Mesodermal cell (in vitro differentiated cells): Measurements from ENCODE around the gene KCNA5.

ENCODE experiments used
- H3K27ac ChIP-seq: 2 replicates; pipeline ENCODE4 v1.7.0; 2013; ENCODE audit warnings: mild to moderate bottlenecking, low read depth, low read length, moderate library complexity; ENCODE audit not compliant: severe bottlenecking
- H3K36me3 ChIP-seq: 2 replicates; pipeline ENCODE4 v1.7.1; 2013; ENCODE audit warnings: mild to moderate bottlenecking, low read length, moderate library complexity; ENCODE audit not compliant: control insufficient read depth, insufficient read depth
- H3K4me1 ChIP-seq: one replicate; pipeline ENCODE4 v1.7.1; 2013; ENCODE audit warnings: mild to moderate bottlenecking, low read length; ENCODE audit not compliant: insufficient read depth, control insufficient read depth, poor library complexity, severe bottlenecking
- H3K4me3 ChIP-seq: 2 replicates; pipeline ENCODE4 v1.7.0; 2013; ENCODE audit warnings: low read length, control low read depth, mild to moderate bottlenecking; ENCODE audit not compliant: insufficient read depth, poor library complexity, severe bottlenecking; ENCODE audit errors: extremely low read depth
- H3K9me3 ChIP-seq: 2 replicates; pipeline ENCODE4 v1.7.1; 2013; ENCODE audit warnings: mild to moderate bottlenecking, low read length, moderate library complexity; ENCODE audit not compliant: control insufficient read depth
- WGBS, 2 experiments: methylation state at CpG; one replicate each; pipeline ENCODE4 v1.1.5; 2013; ENCODE audit warnings: missing lambda C conversion rate in 2 of 2; ENCODE audit not compliant: insufficient coverage in 2 of 2; 5-methylcytosine and 5-hydroxymethylcytosine counted together

The KCNA5 gene

DNA sequence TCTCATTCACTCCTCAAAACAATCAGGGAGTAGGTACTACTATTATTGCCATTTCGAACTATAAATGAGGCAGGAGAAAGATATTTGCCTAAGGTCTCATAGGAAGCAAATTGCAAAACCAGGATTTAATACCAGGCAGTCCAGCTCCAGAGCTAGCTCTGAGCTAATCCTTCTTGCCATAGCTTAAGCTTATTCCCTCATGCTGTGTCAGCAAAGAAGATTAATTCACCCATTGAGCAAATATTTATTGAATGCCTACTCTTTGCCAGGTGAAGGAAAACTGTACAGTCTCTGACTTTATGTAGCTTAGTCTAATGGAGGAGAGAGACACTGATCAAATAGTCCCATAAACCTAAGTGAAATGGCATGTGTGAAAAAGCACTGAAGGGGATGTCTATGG, 19.5 kb downstream of the KCNA5 start:
- H3K27ac ChIP-seq: no peak overlapping the region
- H3K4me1 ChIP-seq: no peaks in the 10 kb centered on the region
- no peaks in the 10 kb centered on the region for H3K36me3 ChIP-seq
- 60% methylated on average over 1 of the region's 1 CpG; no CpG with 5 or more reads in 1 of the 2 experiments for WGBS, 2 experiments
- H3K9me3 ChIP-seq: no peaks in the 10 kb centered on the region
- H3K4me3 ChIP-seq: no peak overlapping the region

DNA sequence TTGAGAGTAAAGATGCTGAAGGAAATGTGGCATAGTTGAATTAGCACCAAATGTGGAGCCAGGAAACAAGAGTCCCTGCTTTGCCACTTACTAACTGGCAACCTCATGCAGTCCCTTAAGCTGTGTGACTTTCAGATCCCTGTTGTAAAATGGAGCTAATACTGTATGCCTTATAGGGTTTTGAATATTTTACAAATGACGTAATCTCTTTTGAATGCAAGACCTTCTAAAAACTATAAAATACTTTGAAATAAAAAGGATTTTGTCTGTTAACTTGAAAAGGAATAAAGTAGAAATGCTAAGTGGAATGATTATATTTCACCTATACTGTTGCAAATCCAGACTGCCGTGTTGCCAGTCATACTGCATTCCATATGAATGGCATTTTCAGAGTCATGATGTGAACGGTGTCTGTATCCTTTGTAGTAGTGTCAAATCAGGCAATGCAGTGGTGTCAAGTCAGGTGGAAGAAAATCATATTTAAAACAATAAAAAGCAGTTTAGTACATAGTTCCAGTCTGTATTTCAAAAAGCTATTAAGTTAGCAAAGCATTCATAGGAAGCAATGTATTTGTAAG, 21.3 kb downstream of the KCNA5 start:
- H3K27ac ChIP-seq: no peak overlapping the region
- 100% methylated on average over 1 of the region's 3 CpGs; no CpG with 5 or more reads in 1 of the 2 experiments for WGBS, 2 experiments
- no peaks in the 10 kb centered on the region for H3K36me3 ChIP-seq
- H3K4me3 ChIP-seq: no peak overlapping the region
- no peaks in the 10 kb centered on the region for H3K9me3 ChIP-seq
- no peaks in the 10 kb centered on the region for H3K4me1 ChIP-seq

DNA sequence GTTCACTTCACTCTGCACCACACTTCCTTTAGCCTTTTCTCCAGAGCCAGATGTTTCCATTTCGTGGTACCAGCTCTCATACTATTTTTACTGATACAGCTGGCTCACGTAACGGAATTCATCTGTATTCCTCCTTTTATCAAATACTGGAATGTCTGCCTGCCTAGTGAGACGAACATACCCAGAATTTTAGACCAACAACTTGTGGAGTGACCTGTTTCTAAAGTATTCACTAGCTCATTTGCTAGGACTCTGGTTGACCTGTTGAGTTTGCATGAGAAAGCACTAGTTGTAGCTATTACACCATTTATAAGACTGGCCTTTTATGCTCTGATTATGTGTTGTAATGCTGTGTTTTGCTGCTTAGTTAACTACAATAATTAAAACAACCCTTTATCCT, 22.6 kb downstream of the KCNA5 start:
- no peaks in the 10 kb centered on the region for H3K9me3 ChIP-seq
- no peaks in the 10 kb centered on the region for H3K4me1 ChIP-seq
- no peaks in the 10 kb centered on the region for H3K36me3 ChIP-seq
- H3K27ac ChIP-seq: no peak overlapping the region
- WGBS, 2 experiments: 91 to 92% methylated on average over 4 of the region's 4 CpGs
- H3K4me3 ChIP-seq: no peak overlapping the region

DNA sequence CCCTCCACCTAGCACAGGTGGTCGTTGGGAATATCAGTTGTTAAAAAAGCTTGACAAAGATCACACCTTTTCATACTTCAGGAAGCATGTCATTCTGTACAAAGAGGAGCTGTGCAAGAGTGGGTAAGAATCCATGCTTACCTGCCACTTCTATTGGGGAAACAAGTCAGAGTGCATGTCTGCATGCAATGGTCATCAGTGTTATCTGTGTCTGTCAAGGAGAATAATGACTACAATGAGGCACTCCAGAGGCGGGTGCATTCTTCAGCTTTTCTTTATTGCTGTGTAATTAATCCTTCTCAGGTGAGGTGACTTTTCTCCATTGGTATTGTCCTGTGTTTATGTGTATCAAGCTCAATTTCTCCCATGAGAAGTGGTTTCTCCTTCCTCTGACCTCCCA, 24.4 kb downstream of the KCNA5 start:
- Histone ChIP-seq H3K36me3 (no peaks in the 10 kb centered on the region), H3K4me1 (no peaks in the 10 kb centered on the region), H3K4me3 (no peak overlapping the region), H3K9me3 (no peaks in the 10 kb centered on the region), H3K27ac (no peak overlapping the region)
- WGBS, 2 experiments: 80% methylated on average over 1 of the region's 2 CpGs; no CpG with 5 or more reads in 1 of the 2 experiments

DNA sequence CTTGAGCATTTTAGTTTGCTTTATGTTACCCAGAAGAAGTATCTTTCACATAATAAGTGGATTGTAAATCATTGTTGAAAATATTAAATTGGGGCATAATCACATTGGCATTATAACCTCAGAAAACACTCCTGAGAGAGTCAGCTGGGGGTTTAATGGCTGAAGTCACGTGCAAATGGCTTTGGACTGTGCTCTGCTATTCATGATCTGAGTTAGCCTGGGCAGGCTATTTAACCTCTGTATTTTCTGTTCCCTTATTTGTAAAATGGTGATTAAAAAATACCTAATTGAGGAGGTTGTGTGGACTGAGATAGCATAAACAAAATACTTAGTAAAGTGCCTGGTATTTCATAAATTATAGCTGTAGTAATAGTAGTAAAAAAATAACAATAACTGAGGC, 24.9 kb downstream of the KCNA5 start:
- no peaks in the 10 kb centered on the region for H3K4me1 ChIP-seq
- no peaks in the 10 kb centered on the region for H3K9me3 ChIP-seq
- H3K4me3 ChIP-seq: no peak overlapping the region
- no peak overlapping the region for H3K27ac ChIP-seq
- WGBS, 2 experiments: no CpG with 5 or more reads among the region's 1 CpG
- no peaks in the 10 kb centered on the region for H3K36me3 ChIP-seq

DNA sequence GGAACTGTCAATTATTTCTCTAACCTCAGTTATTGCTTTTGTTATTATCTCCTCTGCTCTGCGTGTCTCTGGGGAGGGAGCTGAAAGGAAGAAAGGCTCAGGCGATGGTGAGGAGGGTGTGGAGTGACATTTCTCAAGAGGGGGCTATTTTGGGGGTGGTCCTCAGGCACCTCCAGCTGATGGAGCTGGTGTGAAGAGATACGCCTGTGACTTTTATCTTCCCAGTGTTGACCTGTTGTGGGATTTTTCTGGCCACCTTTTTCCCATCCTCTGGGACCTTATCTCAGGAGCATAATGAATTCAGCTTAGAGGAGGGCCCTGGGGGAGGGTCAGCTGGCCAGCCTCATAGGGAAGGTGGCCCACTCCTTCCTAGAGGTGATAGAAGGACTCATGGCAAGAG, 26.4 kb downstream of the KCNA5 start:
- no peak overlapping the region for H3K4me3 ChIP-seq
- no peaks in the 10 kb centered on the region for H3K36me3 ChIP-seq
- WGBS, 2 experiments: 92% methylated on average over 2 of the region's 3 CpGs; no CpG with 5 or more reads in 1 of the 2 experiments
- no peak overlapping the region for H3K27ac ChIP-seq
- H3K9me3 ChIP-seq: no peaks in the 10 kb centered on the region
- no peaks in the 10 kb centered on the region for H3K4me1 ChIP-seq

DNA sequence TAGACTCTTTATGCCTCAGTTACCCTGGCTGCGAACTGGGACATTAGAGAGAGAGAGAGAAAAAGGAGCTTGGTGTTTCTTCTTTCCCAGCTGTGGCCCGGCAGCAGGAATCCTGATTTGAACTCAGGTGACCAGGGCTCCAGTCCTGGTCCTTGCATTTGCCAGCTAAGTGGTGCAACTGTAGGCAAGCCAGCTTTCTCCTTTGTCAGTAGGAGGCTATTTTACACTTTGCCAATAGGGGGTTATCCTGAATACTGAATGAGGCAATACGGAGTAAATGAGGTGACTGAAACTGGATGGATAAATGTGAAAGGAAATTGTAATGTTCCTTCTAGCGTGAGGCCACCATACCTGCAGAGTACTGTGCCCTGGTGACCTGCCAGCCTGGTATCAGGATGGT, 27.8 kb downstream of the KCNA5 start:
- WGBS, 2 experiments: 62 to 75% methylated on average over 3 to 4 of the region's 4 CpGs
- Histone ChIP-seq H3K4me3 (no peak overlapping the region), H3K36me3 (no peaks in the 10 kb centered on the region), H3K27ac (no peak overlapping the region), H3K9me3 (no peaks in the 10 kb centered on the region), H3K4me1 (no peaks in the 10 kb centered on the region)

DNA sequence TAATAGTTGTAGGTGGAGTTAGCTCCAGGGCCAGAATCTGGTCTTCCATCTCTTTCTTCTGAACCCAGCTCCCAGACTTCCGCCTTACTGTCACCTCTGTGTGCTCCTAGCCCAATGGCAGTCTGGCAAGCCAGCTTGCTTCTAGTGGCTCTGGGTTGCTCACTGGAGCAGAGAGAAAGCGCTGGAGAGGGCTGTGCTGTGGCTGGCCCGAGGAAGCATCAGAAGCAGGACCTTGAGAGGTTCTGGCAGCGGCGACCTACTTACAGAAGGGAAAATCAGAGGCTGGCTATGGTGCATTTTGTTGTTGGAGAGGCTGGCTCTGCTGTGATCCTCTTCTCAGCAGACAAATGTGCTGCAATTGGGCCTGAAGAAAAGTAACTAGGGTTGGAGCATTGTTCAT, 28.6 kb downstream of the KCNA5 start:
- Histone ChIP-seq H3K36me3 (no peaks in the 10 kb centered on the region), H3K9me3 (no peaks in the 10 kb centered on the region), H3K4me3 (no peak overlapping the region), H3K4me1 (no peaks in the 10 kb centered on the region), H3K27ac (no peak overlapping the region)
- 88 to 89% methylated on average over 4 to 5 of the region's 5 CpGs for WGBS, 2 experiments

DNA sequence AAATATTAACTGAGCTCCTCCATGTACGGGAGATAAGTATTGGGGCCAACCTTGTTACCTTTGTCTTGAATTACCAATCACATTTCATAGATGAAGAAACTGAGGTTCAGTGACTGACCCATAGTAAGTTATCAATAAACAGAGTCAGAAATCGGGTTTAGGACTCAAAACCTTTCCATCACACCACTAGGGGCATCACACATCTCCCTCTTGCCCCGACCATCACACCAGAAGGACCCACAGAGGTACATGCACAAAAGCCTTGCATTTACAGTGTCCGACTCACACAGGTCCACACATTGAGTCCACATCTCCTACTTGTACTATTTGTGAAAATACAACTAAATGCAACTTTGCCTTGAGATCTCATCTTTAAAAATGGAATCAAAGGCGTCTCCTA, 29.4 kb downstream of the KCNA5 start:
- no peaks in the 10 kb centered on the region for H3K36me3 ChIP-seq
- no peaks in the 10 kb centered on the region for H3K4me1 ChIP-seq
- H3K27ac ChIP-seq: no peak overlapping the region
- H3K4me3 ChIP-seq: no peak overlapping the region
- WGBS, 2 experiments: 71 to 78% methylated on average over 3 to 4 of the region's 5 CpGs
- H3K9me3 ChIP-seq: no peaks in the 10 kb centered on the region

DNA sequence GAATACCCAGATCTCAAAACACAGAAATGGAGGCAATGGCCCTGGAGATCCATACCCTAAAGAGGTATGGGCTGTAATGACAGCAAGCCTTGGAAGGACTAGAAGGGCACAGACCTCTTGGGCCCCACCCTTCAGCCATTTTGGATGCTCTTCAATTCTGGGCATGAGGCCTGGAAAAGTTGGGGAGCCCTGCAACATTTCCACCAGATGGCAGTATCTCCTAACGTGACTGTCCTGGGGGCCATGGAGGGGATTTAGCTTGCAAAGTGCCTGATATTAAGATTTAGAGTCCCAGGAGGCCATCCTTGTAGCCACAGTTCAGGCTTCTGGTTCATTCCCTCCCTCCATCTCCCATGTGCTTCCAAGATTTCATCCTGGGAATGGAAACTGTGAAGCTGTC, 30.2 kb downstream of the KCNA5 start:
- Histone ChIP-seq H3K27ac (no peak overlapping the region), H3K4me3 (no peak overlapping the region), H3K36me3 (no peaks in the 10 kb centered on the region), H3K4me1 (peaks cover 2% of the 10 kb centered on the region), H3K9me3 (no peaks in the 10 kb centered on the region)
- WGBS, 2 experiments: no CpG with 5 or more reads among the region's 1 CpG

DNA sequence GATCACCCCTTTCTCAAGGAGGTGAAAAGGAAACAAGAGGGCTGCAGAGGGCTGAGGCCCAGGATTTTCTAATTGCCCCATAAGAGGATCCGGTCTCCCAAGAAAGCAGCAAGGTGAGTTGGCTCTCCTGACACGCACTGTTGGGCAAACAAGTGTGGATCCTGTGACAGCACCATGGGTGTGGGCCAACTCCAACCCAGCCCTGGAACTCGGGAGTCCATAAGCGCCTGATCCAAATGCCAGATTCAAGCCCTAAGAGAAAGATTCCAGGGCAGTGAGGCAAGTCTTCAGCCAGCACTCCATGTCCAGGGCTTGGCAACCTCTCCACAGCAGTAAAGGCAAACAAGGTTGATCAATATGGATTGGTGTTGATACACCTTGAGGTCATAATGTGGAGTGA, 33.1 kb downstream of the KCNA5 start:
- H3K36me3 ChIP-seq: no peaks in the 10 kb centered on the region
- peaks cover 3% of the 10 kb centered on the region for H3K4me1 ChIP-seq
- no peaks in the 10 kb centered on the region for H3K9me3 ChIP-seq
- H3K4me3 ChIP-seq: no peak overlapping the region
- no peak overlapping the region for H3K27ac ChIP-seq
- 92 to 93% methylated on average over 4 of the region's 4 CpGs for WGBS, 2 experiments
